Upper lobe of left lung (tissue), 6 donors: Measurements from ENCODE around the gene SLC7A6. TPM values are rescaled to one million over a fixed set of nuclear protein-coding genes. Genes with fewer than 3 reads are reported as not detected.
"Not testable (repeated sequence)": the region's sequence is repeated elsewhere in the genome, so short reads cannot be mapped to it uniquely, and the experiment has no call there.

Experiments used
- ATAC-seq, 2 donors: fragments of 200-7000 bp; cut with Tn5 transposase; one replicate each; pipeline ENCODE4 v1.9.1; 2022; ENCODE audit warnings: mild to moderate bottlenecking in 2 of 2, moderate library complexity in 2 of 2; ENCODE audit not compliant: low FRiP score in 2 of 2
- DNase-seq, 2 donors: peaks; one replicate each; pipeline ENCODE4 v3.0.0-alpha.2; 2019 to 2020
- H3K27ac ChIP-seq, 4 donors: fragments of 200-600 bp; sonication (generic); one replicate each; pipeline ENCODE4 v1.5.1; 2016 to 2019
- H3K27me3 ChIP-seq, 4 donors: fragments of 200-600 bp; sonication (generic); one replicate each; pipeline ENCODE4 v1.5.1; 2017 to 2019
- H3K36me3 ChIP-seq, 4 donors: fragments of 200-600 bp; sonication (generic); one replicate each; pipeline ENCODE4 v1.5.1; 2016 to 2019
- H3K4me1 ChIP-seq, 4 donors: fragments of 200-600 bp; sonication (generic); one replicate each; pipeline ENCODE4 v1.5.1; 2018 to 2019
- H3K4me3 ChIP-seq, 4 donors: fragments of 200-600 bp; sonication (generic); one replicate each; pipeline ENCODE4 v1.5.1; 2017 to 2019; ENCODE audit warnings: mild to moderate bottlenecking in 2 of 4, moderate library complexity in 1 of 4
- H3K9me3 ChIP-seq, 4 donors: fragments of 200-600 bp; sonication (generic); one replicate each; pipeline ENCODE4 v1.5.1; 2018 to 2019
- EP300 ChIP-seq, 4 donors: sonication (generic); formaldehyde crosslinking; IDR thresholded peaks; one replicate each; pipeline ENCODE4 v1.5.1; 2017; ENCODE audit warnings: antibody characterized with exemption in 4 of 4, control low read depth in 2 of 4
- POLR2A ChIP-seq, 4 donors: fragments of 450-650 bp; IDR thresholded peaks; one replicate each; pipeline ENCODE4 v1.5.1; 2016 to 2017; ENCODE audit warnings: antibody characterized with exemption in 4 of 4, mild to moderate bottlenecking in 2 of 4
- POLR2AphosphoS5 ChIP-seq, 2 donors: sonication (generic); formaldehyde crosslinking; IDR thresholded peaks; one replicate each; pipeline ENCODE4 v1.5.1; 2017; ENCODE audit warnings: antibody characterized with exemption in 2 of 2
- WGBS, 2 donors: methylation state at CpG; one replicate each; pipeline ENCODE4 v1.1.5; 2017 to 2018; 5-methylcytosine and 5-hydroxymethylcytosine counted together
- total RNA-seq, 6 donors: library from RNA; depleted of rRNA in 4 of 6; stranded (reverse); fragments of >200 nt in 4 of 6; gene quantifications; one replicate each; pipeline versions ENCODE4 v1.1.0 to v1.2.1, GENCODE V29; 2016 to 2021
- TF ChIP-seq, protein P1 (sequence below), 6 experiments: fragments of 450-650 bp in 4 of 6; fragments of 200-600 bp in 2 of 6; sonication (generic) in 2 of 6; IDR thresholded peaks; one replicate each; pipeline ENCODE4 v1.5.1; 2016 to 2019; ENCODE audit warnings: antibody characterized with exemption in 6 of 6
- donor health status: DM: no; HTN: no; CAD: no; lungs with moderate emphysema.
- donor health status: DM: no; HTN: yes; CAD: no; lungs with severe emphysema.

SLC7A6 gene
- total RNA-seq, 6 donors from 2014 or later, result 44.9 to 109 (median 49.5) TPM

DNA sequence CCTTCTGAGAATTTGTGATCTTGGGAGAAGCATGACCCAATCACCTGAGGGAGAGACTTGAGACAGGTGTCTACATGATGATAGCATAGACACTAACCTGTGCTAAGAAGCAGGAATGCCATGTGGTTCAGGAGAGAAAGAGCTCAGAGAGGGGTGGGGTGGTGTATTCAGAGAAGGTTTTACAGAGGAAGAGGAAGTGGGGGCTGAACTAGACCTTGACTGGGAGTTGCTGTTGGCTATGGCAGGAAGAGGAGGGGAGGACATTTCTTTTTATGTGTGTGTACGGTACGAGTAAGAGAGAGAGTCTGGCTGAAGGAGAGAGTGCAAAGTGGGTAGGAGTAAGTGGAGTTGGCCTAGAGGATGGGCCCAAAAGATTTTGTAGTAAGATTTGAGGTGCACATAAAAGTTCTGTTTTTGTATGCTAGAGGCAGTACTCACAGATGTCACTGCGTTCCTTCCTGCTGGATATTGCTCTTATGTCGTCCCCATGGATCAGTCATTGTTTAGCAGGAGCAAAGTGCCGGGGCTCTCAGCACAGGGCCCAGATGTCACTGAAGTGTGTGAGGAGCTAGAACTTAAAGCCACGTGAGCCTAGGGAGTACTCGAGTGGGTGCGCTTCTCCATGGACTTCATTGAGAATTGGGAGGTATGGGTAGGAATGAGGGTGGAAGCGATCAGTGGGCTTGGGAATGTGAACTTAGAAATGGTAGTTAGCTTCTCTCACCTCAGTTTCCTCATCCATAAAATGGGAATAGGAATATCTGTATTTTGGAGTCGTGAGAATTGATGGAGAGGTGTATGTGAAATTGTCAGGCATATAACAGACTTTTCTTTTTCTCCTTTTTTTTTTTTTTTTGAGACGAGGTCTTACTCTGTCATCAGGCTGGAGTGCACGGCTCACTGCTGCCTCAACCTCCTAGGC, 22.1 kb downstream of the SLC7A6 start:
- Histone ChIP-seq H3K27ac (peak overlapping the region in 3 of 4 donors; percentile 6 to 65 (median 24)), H3K27me3 (no peaks in the 10 kb centered on the region), H3K9me3 (no peaks in the 10 kb centered on the region), H3K36me3 (peaks cover 0 to 34% (median 12%) of the 10 kb centered on the region in 4 donors), H3K4me1 (peaks cover 31 to 73% (median 64%) of the 10 kb centered on the region in 4 donors), H3K4me3 (no peak overlapping the region)
- DNase-seq, result no peak
- TF ChIP-seq POLR2AphosphoS5 (IDR thresholded peaks at IDR 0.05) (no peak), EP300 (IDR thresholded peaks at IDR 0.05) (no peak), POLR2A (IDR thresholded peaks at IDR 0.05) (no peak)
- TF ChIP-seq, protein P1, sequence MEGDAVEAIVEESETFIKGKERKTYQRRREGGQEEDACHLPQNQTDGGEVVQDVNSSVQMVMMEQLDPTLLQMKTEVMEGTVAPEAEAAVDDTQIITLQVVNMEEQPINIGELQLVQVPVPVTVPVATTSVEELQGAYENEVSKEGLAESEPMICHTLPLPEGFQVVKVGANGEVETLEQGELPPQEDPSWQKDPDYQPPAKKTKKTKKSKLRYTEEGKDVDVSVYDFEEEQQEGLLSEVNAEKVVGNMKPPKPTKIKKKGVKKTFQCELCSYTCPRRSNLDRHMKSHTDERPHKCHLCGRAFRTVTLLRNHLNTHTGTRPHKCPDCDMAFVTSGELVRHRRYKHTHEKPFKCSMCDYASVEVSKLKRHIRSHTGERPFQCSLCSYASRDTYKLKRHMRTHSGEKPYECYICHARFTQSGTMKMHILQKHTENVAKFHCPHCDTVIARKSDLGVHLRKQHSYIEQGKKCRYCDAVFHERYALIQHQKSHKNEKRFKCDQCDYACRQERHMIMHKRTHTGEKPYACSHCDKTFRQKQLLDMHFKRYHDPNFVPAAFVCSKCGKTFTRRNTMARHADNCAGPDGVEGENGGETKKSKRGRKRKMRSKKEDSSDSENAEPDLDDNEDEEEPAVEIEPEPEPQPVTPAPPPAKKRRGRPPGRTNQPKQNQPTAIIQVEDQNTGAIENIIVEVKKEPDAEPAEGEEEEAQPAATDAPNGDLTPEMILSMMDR (IDR thresholded peaks at IDR 0.05), result no peak
- ATAC-seq, result peak in 1 of 2 donors; percentile 18
- 72% methylated on average over 12 of the region's 12 CpGs for WGBS, 2 donors

DNA sequence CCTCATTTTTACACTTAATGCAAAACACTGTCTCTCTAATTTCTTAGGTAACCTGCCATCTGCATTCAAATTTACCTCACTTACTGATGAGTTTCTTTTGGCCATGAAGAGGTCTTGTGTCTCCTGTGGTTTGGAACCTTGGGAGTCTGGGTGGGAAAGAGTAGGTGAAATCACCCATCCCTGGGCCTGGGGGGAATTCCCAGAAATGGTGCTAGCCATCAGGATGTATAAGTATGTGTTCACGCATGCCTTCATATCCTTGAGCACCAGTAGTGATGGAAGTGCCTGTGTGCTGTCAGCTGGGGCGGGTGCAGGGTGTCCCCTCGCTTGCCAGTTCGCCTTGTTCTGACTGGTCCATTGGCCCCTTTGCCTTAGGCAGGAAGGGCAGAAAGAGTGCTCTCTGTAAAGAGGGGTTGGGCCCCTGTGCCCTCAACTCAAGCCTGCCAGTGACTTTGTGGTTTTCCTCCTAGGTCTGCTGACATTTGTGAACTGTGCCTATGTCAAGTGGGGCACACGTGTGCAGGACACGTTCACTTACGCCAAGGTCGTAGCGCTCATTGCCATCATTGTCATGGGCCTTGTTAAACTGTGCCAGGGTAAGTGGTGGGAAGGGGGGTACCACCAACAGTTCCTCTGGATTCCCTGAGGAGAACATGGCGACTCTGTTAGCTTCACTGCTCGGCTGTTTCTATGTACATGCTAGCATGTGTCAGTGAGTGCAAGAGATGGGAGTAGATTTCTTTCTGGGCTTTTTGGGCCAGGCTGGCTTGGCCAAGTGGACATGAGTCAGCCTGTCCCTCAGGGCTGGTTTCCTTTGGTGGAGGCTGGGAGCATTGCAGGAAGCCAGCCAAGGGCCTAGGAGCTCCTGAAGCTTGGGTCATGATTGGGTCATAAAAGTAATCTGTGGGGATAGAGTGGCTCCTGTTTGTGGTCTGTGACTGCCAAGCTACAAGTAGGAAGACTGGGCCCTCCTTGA, 23.2 kb downstream of the SLC7A6 start:
- peaks cover 31 to 73% (median 64%) of the 10 kb centered on the region in 4 donors for H3K4me1 ChIP-seq
- ATAC-seq (peak; percentile 24 to 89), DNase-seq (peak in 1 of 2 donors; percentile 67)
- H3K27me3 ChIP-seq, result no peaks in the 10 kb centered on the region
- TF ChIP-seq, protein P1 (IDR thresholded peaks at IDR 0.05), result peak in 3 of 6 experiments; percentile 8 to 22 (median 21)
- TF ChIP-seq POLR2A (IDR thresholded peaks at IDR 0.05), result no peak
- TF ChIP-seq EP300 (IDR thresholded peaks at IDR 0.05), result no peak
- TF ChIP-seq POLR2AphosphoS5 (IDR thresholded peaks at IDR 0.05), result no peak
- H3K9me3 ChIP-seq, result no peaks in the 10 kb centered on the region
- peaks cover 0 to 36% (median 21%) of the 10 kb centered on the region in 4 donors for H3K36me3 ChIP-seq
- H3K4me3 ChIP-seq, result no peak overlapping the region
- WGBS, 2 donors, result 64 to 81% methylated on average over 5 to 11 of the region's 11 CpGs
- H3K27ac ChIP-seq, result peak overlapping the region; percentile 11 to 64 (median 48)

DNA sequence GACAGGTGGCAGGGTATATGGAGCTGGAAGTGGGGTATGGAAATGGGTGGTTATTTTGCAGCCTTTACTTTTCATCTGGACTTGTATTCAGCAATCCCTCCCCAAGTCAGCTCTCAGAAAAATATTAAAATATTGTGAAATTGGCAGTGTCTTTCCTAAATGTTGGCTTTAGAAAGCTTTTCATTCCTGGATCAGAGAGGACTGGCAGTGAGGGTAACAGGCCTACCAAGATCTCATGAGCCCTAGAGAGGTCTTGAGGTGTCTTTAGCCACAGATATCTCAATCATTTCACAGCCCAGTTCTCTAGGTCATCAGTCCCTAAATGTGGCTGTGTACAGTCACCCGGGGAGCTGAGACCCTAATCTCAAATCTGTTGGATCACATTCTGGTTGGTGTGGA, 23.9 kb downstream of the SLC7A6 start:
- no peaks in the 10 kb centered on the region for H3K9me3 ChIP-seq
- H3K36me3 ChIP-seq, result peaks cover 0 to 37% (median 18%) of the 10 kb centered on the region in 4 donors
- no peak overlapping the region for H3K4me3 ChIP-seq
- TF ChIP-seq POLR2AphosphoS5 (IDR thresholded peaks at IDR 0.05) (no peak), POLR2A (IDR thresholded peaks at IDR 0.05) (no peak), EP300 (IDR thresholded peaks at IDR 0.05) (no peak)
- no peaks in the 10 kb centered on the region for H3K27me3 ChIP-seq
- ATAC-seq (no peak), DNase-seq (no peak)
- 96 to 100% methylated on average over 1 of the region's 1 CpG for WGBS, 2 donors
- H3K4me1 ChIP-seq, result peaks cover 31 to 70% (median 61%) of the 10 kb centered on the region in 4 donors
- peak overlapping the region; percentile 11 to 64 (median 48) for H3K27ac ChIP-seq

DNA sequence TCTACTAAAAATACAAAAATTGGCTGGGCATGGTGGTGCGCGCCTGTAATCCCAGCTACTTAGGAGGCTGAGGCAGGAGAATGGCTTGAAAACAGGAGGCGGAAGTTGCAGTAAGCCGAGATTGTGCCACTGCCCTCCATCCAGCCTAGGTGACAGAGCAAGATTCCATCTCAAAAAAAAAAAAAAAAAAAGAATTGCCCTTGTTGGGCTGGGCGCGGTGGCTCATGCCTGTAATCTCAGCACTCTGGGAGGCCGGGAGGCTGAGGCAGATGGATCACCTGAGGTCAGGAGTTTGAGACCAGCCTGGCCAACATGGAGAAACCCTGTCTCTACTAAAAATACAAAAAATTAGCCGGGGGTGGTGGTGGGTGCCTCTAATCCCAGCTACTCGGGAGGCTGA, 24.5 kb downstream of the SLC7A6 start:
- Histone ChIP-seq H3K36me3 (peaks cover 0 to 41% (median 23%) of the 10 kb centered on the region in 4 donors), H3K27ac (peak overlapping the region in 3 of 4 donors; percentile 64 to 76 (median 67)), H3K4me1 (peaks cover 31 to 65% (median 55%) of the 10 kb centered on the region in 4 donors)
- not testable (repeated sequence) for ATAC-seq, H3K9me3 ChIP-seq, H3K4me3 ChIP-seq, DNase-seq, H3K27me3 ChIP-seq
- 84 to 85% methylated on average over 9 of the region's 9 CpGs for WGBS, 2 donors

DNA sequence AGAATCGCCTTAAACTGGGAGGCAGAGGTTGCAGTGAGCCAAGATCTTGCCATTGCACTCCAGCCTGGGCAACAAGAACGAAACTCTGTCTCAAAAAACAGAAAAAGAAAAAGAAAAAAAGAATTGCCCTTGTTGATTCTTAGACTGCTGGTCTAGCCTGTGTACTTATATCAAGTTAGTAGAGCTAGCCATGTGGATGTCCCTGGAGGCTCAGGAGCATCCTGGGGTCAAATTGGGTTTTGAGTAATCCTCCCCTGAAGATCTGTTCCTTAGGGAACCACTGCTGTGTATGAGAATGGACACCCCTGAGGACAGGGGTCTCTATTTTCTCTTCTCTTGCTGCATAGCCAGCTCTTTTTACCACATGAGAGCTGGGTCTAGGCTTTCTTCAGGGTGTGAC, 24.9 kb downstream of the SLC7A6 start:
- no peak for TF ChIP-seq POLR2A (IDR thresholded peaks at IDR 0.05)
- no peak for TF ChIP-seq EP300 (IDR thresholded peaks at IDR 0.05)
- no peak for TF ChIP-seq POLR2AphosphoS5 (IDR thresholded peaks at IDR 0.05)
- Histone ChIP-seq H3K9me3 (no peaks in the 10 kb centered on the region), H3K4me1 (peaks cover 30 to 61% (median 51%) of the 10 kb centered on the region in 4 donors), H3K4me3 (no peak overlapping the region), H3K27me3 (no peaks in the 10 kb centered on the region), H3K27ac (peak overlapping the region; percentile 44 to 76 (median 66)), H3K36me3 (peaks cover 0 to 45% (median 25%) of the 10 kb centered on the region in 4 donors)
- DNase-seq (no peak), ATAC-seq (no peak)
- WGBS, 2 donors, result 84 to 100% methylated on average over 2 of the region's 2 CpGs
